GM20000 (cell line): ENCODE data around the gene SMIM15.
A peak's percentile ranks its signal among the peaks of the same experiment; 100 is the strongest.
"Not testable (repeated sequence)": the region's sequence is repeated elsewhere in the genome, so short reads cannot be mapped to it uniquely, and the experiment has no call there.

Source experiments
- DNase-seq: peaks from one replicate; pipeline ENCODE4 v3.0.0; 2012; ENCODE audit warnings: low spot score
- CTCF ChIP-seq: IDR thresholded peaks from 2 replicates; pipeline ENCODE4 v1.5.1; 2012; ENCODE audit warnings: mild to moderate bottlenecking, control low read depth; ENCODE audit errors: extremely low read depth, missing control alignments

SMIM15 gene

GRCh38 chr5:61162010-61162831 lies at the start of gene SMIM15:
TSS of gene SMIM15 (minus strand) at chr5:61162468. CDS start at chr5:61160171, 2,297 bp downstream.
- DNase-seq, result peak; percentile 88
- TF ChIP-seq CTCF, result no peak

GRCh38 chr5:61207884-61208283 lies 45.6 kb upstream of the SMIM15 start:
- no peak for DNase-seq
- no peak for TF ChIP-seq CTCF

- TF ChIP-seq CTCF, result no peak
Measured at GRCh38 chr5:61205013-61205412, 42.7 kb upstream of the SMIM15 start.

GRCh38 chr5:61202213-61202612 lies 39.9 kb upstream of the SMIM15 start:
- no peak for TF ChIP-seq CTCF
- DNase-seq, result peak; percentile 24

More at GRCh38 chr5:61205013-61205412, 42.7 kb upstream of the SMIM15 start:
- DNase-seq, result no peak

- peak; percentile 14 for DNase-seq
- no peak for TF ChIP-seq CTCF
Measured at GRCh38 chr5:61200582-61201155, 38.4 kb upstream of the SMIM15 start.

- DNase-seq, result no peak
- no peak for TF ChIP-seq CTCF
Measured at GRCh38 chr5:61198606-61199005, 36.3 kb upstream of the SMIM15 start.

- not testable (repeated sequence) for DNase-seq
Measured at GRCh38 chr5:61187826-61188225, 25.6 kb upstream of the SMIM15 start.

- DNase-seq, result not testable (repeated sequence)
Measured at GRCh38 chr5:61187352-61187751, 25.1 kb upstream of the SMIM15 start.
